ENCODE data around the gene HNMT. TPM values are rescaled to one million over a fixed set of nuclear protein-coding genes. Genes with fewer than 3 reads are reported as not detected.

Gene HNMT
- total RNA-seq, 1 experiment from 2014 or later: 17.0 TPM

- no peak for DNase-seq (ENCODE audit: extremely low read depth, low read depth)
These were observed 45.3 kb downstream of the HNMT start for GRCh38 chr2:138009622-138010021.

DNA sequence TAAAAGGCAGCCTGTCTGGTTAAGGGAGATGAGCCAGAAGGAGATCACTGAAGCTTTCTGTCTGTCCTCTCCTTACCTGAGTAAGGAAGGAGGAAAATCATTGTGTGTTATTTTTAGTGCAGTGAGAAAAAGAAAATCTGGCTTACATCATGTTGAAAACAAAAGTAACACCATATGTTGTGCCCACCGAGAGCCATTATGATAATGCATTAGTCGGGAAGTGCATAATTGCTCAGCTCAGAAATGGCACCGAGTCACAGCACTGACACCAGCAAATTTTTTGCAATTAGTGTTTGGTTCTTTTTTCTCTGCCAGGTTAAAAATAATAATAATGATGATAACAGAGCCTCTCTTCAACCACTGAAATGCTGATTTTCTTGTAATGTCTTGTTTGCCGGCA is 46.6 kb downstream of the HNMT start:
- DNase-seq (ENCODE audit: extremely low read depth, low read depth): no peak

- DNase-seq (ENCODE audit: extremely low read depth, low read depth): no peak
These were observed 47.8 kb downstream of the HNMT start for GRCh38 chr2:138012082-138012481.

- DNase-seq (ENCODE audit: extremely low read depth, low read depth): no peak
These were observed 48.7 kb downstream of the HNMT start for GRCh38 chr2:138012968-138013367.

GRCh38 chr2:138013639-138014038 is 49.4 kb downstream of the HNMT start:
- no peak for DNase-seq (ENCODE audit: extremely low read depth, low read depth)

DNA sequence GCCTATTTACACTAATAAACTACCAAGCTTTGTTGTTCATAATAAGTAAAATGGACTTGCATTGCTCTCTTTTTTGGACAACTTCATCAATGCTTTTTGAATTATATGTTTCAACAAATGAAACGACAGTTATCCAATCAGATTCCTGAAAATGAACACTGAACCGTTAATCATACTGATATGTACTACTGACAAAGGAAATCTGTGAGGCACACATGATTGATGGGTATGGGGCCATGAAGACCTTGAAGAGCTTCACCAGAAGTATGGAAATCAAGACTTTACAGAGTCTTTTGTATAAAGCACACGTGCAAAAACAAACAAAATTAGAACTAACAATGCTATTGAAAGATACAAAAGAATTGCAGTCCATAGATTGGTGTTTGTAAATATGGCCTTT is 51.2 kb downstream of the HNMT start:
- DNase-seq (ENCODE audit: extremely low read depth, low read depth): no peak

GRCh38 chr2:138016351-138017087 is 52.2 kb downstream of the HNMT start:
- no peak for DNase-seq (ENCODE audit: extremely low read depth, low read depth)

DNA sequence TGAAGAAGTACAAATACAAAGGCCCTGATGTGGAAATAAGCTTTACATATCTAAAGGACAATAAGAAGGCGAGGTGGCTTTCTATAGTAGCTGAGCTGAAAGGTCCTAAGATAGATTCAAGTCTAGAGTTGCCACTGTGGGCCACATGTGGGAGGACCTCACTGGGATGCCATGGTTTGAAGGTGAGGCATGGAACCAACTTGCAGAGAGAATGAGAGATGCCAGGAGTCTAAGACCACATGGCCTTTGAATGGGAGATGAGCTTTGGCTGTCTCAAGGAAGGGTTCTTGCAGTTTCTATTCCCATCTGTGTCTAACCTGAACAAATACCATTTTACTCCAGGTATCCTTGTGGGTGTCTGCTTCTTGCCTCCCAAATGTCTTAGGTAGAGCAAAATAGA is 53.6 kb downstream of the HNMT start:
- DNase-seq (ENCODE audit: extremely low read depth, low read depth): no peak

GRCh38 chr2:138018866-138019688 is 54.8 kb downstream of the HNMT start:
- no peak for DNase-seq (ENCODE audit: extremely low read depth, low read depth)

DNA sequence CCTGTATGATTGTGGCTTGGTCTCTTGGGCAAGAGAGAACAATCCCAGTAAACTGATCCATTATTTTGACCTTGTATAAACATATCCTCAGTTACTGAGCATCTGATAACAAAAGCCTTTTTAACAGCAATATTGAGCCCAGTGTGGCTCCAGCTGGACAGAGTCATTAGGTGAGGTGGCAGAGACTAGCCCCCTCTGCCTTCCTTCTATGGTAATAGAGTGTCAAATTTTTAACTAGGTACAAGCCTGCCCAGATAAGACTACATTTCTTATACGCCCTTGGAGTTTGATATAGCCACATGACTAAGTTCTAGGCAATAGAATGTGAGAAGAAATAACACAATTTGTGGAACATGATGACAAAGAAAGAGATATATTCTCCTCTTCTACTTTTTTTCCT is 56.2 kb downstream of the HNMT start:
- no peak for DNase-seq (ENCODE audit: extremely low read depth, low read depth)

GRCh38 chr2:138021154-138021553 is 56.9 kb downstream of the HNMT start:
- DNase-seq (ENCODE audit: extremely low read depth, low read depth): no peak

GRCh38 chr2:138023298-138023697 is 59.0 kb downstream of the HNMT start:
- DNase-seq (ENCODE audit: extremely low read depth, low read depth): no peak

DNA sequence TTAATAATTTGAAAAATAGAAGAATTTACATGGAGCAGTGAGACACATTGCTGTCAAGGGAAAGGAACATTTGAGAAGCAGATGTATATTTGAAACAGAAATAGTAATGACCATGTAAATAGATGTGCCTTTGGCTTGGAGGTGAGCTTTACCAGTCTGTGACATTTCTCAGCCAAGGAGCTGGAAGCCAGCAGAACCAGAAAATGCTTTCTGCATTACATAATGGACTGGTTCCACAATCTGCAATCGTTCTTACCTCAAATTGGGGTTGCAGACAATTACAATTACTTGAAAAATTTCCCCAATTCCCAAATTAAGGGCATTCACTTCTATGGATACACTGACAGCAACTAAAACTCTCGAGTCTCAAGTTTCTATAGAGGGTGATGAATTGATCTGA is 59.7 kb downstream of the HNMT start:
- no peak for DNase-seq (ENCODE audit: extremely low read depth, low read depth)

DNA sequence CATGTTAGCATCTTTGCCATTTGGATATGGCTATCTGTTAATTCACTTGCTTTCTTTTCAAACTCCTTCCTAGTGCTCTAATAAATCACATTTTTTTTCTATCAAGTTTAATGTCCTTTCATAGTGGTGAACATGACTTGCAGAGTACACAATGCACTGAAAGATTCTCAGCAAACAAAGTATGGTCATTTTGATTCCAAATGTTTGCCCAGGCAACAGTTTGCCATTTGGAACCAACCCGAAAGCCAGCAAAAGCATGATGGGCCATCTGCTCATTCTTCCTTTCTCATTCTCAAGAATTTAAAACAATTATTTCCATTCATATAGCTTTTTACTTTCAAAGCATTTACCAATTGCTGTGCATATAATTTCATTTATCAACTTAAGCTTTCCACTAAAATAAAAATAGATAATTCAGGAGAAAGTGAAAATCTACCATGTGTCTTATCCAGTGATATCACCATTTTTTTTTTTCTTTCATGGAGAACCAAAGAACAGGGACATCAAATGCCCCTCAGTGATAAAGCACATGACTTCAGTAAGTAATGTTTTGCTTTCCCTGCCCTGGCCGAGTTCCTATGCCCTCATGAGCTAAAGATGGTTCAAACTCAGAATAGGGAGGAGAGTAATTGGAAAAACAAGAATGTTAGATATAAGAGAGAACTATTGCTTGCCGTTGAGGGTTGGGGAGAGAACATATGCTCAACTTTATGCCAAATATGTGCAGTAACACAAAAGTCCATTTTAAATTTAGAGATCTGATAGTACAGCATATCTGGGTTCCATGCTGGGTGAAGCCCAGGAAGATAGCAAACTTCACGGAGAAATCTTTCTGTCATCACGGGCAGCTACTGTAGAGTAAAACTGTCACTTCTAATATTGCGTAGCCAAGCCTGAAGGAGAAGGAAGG is 62.1 kb downstream of the HNMT start:
- DNase-seq (ENCODE audit: extremely low read depth, low read depth): no peak

- DNase-seq (ENCODE audit: extremely low read depth, low read depth): no peak
These were observed 64.3 kb downstream of the HNMT start for GRCh38 chr2:138028538-138028937.

DNA sequence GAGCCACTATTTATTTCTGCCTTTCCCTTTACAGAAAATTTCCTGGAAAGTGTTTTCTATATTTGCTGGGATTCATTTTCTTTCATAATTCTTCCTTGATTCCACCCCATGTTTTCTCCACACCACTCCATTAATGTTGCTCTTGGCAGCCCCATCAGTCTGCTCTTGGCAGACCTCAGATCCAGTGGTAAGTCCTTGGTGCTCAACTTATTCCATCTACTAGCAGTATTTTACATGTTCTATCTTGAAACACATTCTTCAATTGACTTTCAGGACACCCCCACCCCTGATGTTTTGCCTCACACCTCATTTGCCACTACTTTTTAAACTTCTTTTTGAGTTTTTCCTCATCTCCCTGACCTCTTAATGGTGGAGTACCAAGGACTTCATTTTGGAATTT is 65.0 kb downstream of the HNMT start:
- no peak for DNase-seq (ENCODE audit: extremely low read depth, low read depth)

DNA sequence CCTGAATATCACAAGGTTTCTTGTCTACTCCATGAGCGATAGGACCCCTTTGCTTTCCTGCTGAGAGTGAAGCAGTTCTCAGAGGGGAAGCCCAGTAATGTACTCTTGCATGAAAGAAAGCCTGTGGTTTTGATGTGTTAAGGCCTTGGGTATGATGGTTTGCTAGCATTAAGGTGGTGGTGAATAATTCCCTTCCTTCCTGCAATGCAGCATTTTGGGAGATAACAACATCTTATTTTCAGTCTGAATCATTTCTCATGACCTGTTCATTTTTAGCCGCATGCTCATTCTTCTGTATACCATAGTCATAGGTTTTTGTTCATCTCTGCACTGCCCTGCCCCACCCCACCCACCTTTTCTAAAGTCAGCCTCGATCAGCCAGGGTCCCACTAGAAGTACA is 66.2 kb downstream of the HNMT start:
- DNase-seq (ENCODE audit: extremely low read depth, low read depth): no peak

DNA sequence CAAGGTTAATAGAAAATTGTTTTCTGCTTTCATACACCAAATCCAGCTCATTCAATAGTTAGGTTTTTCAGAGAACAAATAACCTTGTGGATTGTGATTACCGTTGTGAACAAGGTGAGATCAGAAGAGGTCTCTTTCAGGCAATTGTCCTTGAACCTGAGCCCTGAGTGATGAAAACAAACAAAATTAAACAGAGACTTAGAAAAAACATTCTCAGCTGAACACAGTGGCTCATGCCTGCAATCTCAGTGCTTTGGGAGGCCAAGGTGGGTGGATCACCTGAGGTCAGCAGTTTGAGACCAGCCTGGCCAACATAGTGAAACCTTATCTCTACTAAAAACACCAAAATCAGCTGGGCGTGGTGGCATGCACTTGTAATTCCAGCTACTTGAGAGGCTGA is 68.1 kb downstream of the HNMT start:
- DNase-seq (ENCODE audit: extremely low read depth, low read depth): no peak

GRCh38 chr2:138034536-138034935 is 70.3 kb downstream of the HNMT start:
- DNase-seq (ENCODE audit: extremely low read depth, low read depth): no peak

- DNase-seq (ENCODE audit: extremely low read depth, low read depth): no peak
These were observed 71.4 kb downstream of the HNMT start for GRCh38 chr2:138035608-138036217.

DNA sequence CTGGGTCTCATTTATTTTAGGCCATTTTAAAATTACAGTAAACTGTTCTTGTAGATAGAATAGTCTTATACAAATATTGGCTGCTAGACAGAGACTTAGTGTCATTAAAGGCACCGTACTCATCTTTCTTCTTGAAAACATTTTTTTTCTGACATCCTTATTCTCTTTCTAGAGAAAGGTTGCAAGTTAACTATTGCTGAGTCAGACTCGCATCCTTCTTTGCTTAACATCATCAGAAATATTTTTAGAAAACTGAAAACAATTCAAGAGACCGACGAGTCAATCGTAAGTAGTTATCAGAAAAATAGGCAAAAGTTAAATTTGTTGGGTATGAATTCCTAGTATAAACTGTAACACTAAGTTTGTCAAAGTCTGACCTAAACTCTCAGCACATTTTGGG is 72.2 kb downstream of the HNMT start:
- DNase-seq (ENCODE audit: extremely low read depth, low read depth): no peak
